ENCODE data around the gene CASR.

- TF ChIP-seq EP300 (IDR thresholded peaks at IDR 0.05) (no peak), CTCF (IDR thresholded peaks at IDR 0.05) (no peak), POLR2AphosphoS5 (IDR thresholded peaks at IDR 0.05) (no peak), POLR2A (IDR thresholded peaks at IDR 0.05) (no peak)
Measured at GRCh38 chr3:122198966-122199365, 15.5 kb downstream of the CASR start.

Measured in gastroesophageal sphincter (tissue), 3 donors.